ENCODE measurements around the gene KLHL3.

KLHL3 gene

GRCh38 chr5:137708796-137709559, 26.9 kb downstream of the KLHL3 start:
- no peak for DNase-seq (ENCODE audit: low read depth in 3 of 3)

GRCh38 chr5:137708062-137708461, 27.8 kb downstream of the KLHL3 start:
- no peak for DNase-seq (ENCODE audit: low read depth in 3 of 3)

DNA sequence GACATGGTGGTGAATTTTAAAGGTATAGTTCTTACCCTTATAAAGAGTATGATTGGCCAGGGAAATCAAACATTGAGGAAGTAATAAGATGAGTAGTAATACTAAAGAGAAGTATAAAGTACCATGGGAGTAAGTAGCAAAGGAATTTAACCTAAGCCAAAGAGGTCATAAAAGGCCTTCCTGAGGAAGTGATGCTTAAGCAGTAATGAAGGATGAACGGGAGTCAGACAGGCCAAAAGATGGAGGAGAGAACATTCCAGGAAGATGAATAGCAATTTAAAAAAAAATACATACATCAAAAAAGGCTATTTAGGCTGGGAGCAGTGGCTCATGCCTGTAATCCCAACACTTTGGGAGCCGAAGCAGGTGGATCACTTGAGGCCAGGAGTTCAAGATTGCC, 29.0 kb downstream of the KLHL3 start:
- no peak for DNase-seq (ENCODE audit: low read depth in 3 of 3)

- no peak for DNase-seq (ENCODE audit: low read depth in 3 of 3)
Observed at GRCh38 chr5:137705106-137705505, 30.8 kb downstream of the KLHL3 start.

- no peak for DNase-seq (ENCODE audit: low read depth in 3 of 3)
Observed at GRCh38 chr5:137703565-137703964, 32.3 kb downstream of the KLHL3 start.

DNA sequence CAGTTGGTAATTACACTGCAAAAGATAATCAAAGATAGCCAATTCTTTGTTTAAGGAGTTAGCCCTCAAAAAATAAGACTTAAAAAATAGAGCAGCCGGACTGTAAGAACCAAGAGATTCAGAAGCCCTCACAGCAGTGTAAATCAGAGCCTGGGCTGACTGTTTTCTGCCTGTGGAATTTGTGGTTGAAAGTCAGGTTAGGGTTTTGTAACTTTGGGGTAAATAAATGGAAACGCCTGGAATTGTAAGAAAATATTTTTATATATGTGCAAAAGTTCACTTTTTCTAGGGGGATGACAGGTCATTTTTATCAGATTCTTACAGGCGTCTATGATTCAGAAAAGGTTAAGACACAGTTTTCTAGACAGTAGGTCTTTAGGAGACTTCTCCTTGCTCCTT, 35.6 kb downstream of the KLHL3 start:
- DNase-seq (ENCODE audit: low read depth in 3 of 3), result no peak

GRCh38 chr5:137699336-137700281, 36.3 kb downstream of the KLHL3 start:
- DNase-seq (ENCODE audit: low read depth in 3 of 3), result no peak

- peak; percentile 12 to 41 (median 35) for DNase-seq (ENCODE audit: low read depth in 3 of 3)
Observed at GRCh38 chr5:137696481-137696880, 39.4 kb downstream of the KLHL3 start.

- DNase-seq (ENCODE audit: low read depth in 3 of 3), result no peak
Observed at GRCh38 chr5:137695651-137696428, 40.0 kb downstream of the KLHL3 start.

- DNase-seq (ENCODE audit: low read depth in 3 of 3), result no peak
Observed at GRCh38 chr5:137693951-137694721, 41.8 kb downstream of the KLHL3 start.

GRCh38 chr5:137693307-137693950, 42.5 kb downstream of the KLHL3 start:
- no peak for DNase-seq (ENCODE audit: low read depth in 3 of 3)

GRCh38 chr5:137689306-137689705, 46.6 kb downstream of the KLHL3 start:
- no peak for DNase-seq (ENCODE audit: low read depth in 3 of 3)

GRCh38 chr5:137688210-137688840, 47.6 kb downstream of the KLHL3 start:
- DNase-seq (ENCODE audit: low read depth in 3 of 3), result no peak

DNA sequence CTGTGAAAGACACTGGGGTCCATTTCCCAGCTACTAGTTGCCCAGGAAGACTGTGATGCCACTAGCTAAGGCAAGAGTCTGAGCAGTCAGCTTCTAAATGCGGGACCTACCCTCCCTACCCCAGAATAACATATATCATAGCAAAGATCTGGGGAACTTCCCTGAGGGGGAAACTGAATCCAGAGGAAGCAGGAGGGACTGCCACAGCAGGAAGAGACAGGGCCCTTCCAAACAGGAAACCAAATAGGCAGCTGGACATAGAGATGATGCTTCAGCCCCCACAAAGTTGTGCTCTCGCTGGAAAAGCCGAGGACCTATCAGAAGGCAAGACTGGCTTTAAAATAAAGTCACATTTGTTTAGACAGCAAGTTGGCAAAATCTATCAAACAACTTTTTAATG, 51.1 kb downstream of the KLHL3 start:
- DNase-seq (ENCODE audit: low read depth in 3 of 3), result no peak

DNA sequence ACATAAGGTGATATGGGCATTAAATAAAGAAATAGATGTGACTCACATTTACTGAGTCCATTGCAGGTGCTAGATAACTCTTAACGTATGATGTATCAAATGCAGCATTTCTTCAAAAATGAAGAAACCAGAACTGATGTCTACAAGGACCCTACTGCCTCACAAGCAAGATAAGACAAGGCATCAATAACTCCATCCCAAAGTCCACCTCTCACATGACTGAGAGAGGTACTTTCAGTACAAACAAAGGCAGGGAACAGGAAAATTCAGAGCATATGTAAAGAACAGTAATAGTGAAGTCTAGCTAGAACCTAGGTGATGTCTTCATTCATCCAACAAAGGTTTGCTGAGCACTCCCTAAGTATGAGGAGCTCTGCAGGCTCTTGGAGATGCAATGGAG, 54.7 kb downstream of the KLHL3 start:
- no peak for DNase-seq (ENCODE audit: low read depth in 3 of 3)

- DNase-seq (ENCODE audit: low read depth in 3 of 3), result no peak
Observed at GRCh38 chr5:137679910-137680309, 56.0 kb downstream of the KLHL3 start.

DNA sequence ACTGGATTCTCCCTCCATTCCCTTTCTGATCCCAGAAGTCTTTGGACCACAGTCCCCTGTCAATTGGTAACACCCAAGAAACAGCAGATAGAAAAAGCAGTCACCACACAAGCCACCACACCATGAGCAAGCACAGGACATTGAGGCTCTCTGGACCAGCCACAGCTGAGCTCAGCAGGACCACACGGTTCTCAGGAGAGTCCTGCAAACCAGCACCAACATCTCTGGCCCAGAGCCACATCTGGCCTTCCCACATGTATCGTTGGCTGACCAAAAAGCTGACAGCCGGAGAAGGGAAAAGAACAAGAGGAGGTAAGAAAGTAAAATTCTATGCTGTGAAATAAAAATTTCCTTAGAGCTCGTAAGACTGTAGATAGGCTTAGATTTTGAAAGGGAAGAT, 56.7 kb downstream of the KLHL3 start:
- DNase-seq (ENCODE audit: low read depth in 3 of 3), result no peak

- DNase-seq (ENCODE audit: low read depth in 3 of 3), result no peak
Observed at GRCh38 chr5:137672881-137673280, 63.0 kb downstream of the KLHL3 start.

- DNase-seq (ENCODE audit: low read depth in 3 of 3), result no peak
Observed at GRCh38 chr5:137672001-137672400, 63.9 kb downstream of the KLHL3 start.

DNA sequence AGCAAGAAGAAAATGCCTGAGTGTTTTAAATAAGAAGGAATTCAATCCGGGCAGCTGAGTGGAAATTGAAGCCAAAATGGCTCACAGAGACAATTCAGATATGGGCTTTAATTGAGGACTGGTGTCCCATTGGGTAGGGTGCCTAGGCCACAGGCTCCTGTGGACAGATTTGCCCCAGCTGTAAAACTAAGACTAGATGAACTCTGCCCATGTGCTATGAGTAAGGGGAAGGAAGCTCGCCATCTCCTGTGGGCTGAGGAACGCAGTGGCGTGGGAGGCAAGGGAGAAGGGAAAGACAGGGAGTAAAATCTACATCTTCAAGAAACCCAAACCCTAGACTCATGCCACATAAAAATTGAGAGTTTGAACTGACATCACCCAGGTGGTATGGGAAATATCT, 66.1 kb downstream of the KLHL3 start:
- no peak for DNase-seq (ENCODE audit: low read depth in 3 of 3)

Measured in stimulated activated CD4-positive, alpha-beta T cell treated with anti-CD3 and anti-CD28 coated beads, TNF-alpha, amount 100 ng/mL, for 24 hours (primary cell).